ENCODE data around the gene UPP2.

DNA sequence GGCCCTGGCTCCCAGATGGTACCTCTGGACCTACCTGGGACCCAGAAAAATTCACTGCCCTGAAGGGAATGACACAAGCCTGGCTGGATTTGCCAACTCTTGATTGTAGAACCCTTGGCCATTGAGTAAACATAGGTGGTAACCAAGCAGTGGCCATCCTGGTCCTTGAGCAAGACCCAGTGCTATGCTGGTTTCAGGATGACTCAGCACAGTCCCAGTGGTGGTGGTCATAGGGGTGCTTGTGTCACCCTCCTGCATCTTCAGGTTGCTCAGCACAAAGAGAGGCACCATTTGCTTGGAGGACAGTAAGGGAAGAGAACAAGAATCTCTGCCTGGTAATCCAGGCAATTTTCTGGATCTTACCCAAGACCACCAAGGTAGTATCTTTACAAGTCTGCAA lies 52.9 kb downstream of the UPP2 start:
- TF ChIP-seq, protein P1, sequence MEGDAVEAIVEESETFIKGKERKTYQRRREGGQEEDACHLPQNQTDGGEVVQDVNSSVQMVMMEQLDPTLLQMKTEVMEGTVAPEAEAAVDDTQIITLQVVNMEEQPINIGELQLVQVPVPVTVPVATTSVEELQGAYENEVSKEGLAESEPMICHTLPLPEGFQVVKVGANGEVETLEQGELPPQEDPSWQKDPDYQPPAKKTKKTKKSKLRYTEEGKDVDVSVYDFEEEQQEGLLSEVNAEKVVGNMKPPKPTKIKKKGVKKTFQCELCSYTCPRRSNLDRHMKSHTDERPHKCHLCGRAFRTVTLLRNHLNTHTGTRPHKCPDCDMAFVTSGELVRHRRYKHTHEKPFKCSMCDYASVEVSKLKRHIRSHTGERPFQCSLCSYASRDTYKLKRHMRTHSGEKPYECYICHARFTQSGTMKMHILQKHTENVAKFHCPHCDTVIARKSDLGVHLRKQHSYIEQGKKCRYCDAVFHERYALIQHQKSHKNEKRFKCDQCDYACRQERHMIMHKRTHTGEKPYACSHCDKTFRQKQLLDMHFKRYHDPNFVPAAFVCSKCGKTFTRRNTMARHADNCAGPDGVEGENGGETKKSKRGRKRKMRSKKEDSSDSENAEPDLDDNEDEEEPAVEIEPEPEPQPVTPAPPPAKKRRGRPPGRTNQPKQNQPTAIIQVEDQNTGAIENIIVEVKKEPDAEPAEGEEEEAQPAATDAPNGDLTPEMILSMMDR (IDR thresholded peaks at IDR 0.05; ENCODE audit: low read depth, low read length), result no peak
- TF ChIP-seq EZH2phosphoT487 (IDR thresholded peaks at IDR 0.05; ENCODE audit: low read depth), result no peak

All from OCI-LY3 (cell line).